GM18505 (cell line): ENCODE data around the gene MSANTD7.
A peak's percentile ranks its signal among the peaks of the same experiment; 100 is the strongest.
"Not testable (repeated sequence)": the region's sequence is repeated elsewhere in the genome, so short reads cannot be mapped to it uniquely, and the experiment has no call there.

ENCODE experiments used
- ATAC-seq: cut with Tn5 transposase; IDR thresholded peaks from one replicate; pipeline ENCODE4 v1.9.1; 2021; ENCODE audit not compliant: unreplicated experiment
- POLR2A ChIP-seq: IDR thresholded peaks from 4 replicates; pipeline ENCODE4 v1.6.1; 2011; ENCODE audit warnings: borderline replicate concordance; ENCODE audit not compliant: insufficient read depth, insufficient read length; ENCODE audit errors: extremely low read depth

The MSANTD7 gene, protein sequence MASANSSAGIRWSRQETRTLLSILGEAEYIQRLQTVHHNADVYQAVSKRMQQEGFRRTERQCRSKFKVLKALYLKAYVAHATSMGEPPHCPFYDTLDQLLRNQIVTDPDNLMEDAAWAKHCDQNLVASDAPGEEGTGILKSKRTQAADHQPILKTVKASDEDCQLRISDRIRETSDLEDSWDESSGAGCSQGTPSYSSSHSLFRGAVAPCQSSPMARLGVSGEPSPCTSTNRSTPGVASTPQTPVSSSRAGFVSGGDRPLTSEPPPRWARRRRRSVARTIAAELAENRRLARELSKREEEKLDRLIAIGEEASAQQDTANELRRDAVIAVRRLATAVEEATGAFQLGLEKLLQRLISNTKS

GRCh38 chr10:14837757-14838581 is at the start of gene MSANTD7, which contains the start of the genes CDNF and HSPA14:
TSS of gene MSANTD7 (plus strand) at chr10:14838306. CDS start at chr10:14842285, 3,979 bp downstream.
TSS of gene CDNF (minus strand) at chr10:14838037. CDS start at chr10:14837946, 91 bp downstream.
TSS of gene HSPA14 (plus strand) at chr10:14838306. CDS start at chr10:14838403, 97 bp downstream.
- peak; percentile 93 for ATAC-seq

DNA sequence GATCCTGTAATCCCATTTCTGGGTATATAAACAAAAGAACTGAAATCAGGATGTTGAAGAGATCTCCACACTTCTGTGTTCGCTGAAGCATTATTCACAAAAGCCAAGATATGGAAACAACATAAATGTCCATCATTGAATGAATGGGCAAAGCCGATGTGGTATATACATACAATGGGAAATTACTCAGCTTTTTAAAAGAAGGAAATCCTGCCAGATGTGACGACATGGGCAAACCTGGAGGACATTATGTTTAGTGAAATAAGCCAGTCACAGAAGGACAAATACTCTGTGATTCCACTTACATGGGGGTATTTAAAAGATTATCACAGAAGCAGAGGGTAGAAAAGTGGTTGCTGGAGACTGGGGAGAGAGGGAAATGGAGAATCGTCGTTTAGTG is 39.5 kb upstream of the MSANTD7 start:
- no peak for TF ChIP-seq POLR2A
- ATAC-seq = no peak

More at GRCh38 chr10:14837757-14838581, at the start of gene MSANTD7, which contains the start of the genes CDNF and HSPA14:
- TF ChIP-seq POLR2A = peak; percentile 91

DNA sequence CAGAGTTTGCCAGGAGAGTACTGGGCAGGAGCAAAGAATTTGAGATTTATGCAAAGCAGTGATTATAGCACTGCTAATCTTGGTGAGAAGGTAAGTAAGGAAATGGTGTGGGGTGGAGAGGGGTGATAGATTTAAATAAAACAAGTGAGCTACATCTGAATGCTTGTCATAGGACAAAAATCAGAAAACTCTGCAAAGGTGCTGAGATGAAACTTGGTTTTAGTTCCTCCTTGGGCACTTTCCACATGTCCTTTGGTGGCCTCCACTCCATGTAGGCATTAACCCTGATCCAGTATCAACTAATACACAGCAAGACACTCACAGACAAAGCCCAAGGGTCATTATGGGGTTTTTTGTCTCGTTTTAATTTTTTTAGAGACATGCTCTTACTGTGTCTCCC is 37.7 kb upstream of the MSANTD7 start:
- no peak for ATAC-seq
- no peak for TF ChIP-seq POLR2A

DNA sequence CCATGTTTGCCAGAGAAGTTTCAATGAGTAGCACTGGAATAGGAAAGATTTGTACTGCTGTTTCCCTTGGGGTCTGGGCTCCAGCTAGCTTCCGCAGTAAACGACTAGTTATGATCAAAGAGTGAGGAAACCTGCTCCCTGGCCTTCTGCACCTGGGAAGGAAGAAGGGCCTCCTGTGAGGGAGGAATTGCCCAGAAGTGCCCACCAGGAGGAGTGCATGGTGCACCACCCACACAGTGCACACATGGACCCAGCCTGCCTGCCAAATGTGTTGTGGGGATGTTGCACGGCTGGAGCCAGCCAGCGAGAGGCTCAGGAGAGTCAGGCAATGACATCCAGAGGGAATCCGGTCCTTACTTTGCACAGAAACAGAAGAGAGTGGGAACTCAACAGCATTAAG is 36.4 kb upstream of the MSANTD7 start:
- ATAC-seq = no peak
- TF ChIP-seq POLR2A = no peak

DNA sequence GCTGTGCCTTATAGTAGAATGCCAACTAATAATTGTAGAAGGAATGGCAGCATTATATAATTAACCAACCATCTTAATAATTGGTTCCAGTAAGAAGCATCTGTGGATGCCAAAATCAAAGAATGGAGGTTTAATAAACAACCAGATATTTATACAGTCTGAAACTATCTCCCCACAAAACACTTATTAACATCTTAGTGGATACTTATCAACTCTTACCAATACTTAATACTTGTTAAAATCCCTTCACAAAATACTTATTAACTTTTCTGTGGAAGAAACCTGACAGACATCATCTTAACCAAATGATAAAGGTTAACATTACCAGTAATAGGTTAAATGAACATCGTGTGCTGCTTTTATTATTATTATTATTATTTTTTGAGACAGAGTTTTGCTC is 34.3 kb upstream of the MSANTD7 start:
- TF ChIP-seq POLR2A = no peak
- ATAC-seq = no peak

- no peak for TF ChIP-seq POLR2A
- ATAC-seq = no peak
These were observed 31.8 kb upstream of the MSANTD7 start for GRCh38 chr10:14806318-14806717.

DNA sequence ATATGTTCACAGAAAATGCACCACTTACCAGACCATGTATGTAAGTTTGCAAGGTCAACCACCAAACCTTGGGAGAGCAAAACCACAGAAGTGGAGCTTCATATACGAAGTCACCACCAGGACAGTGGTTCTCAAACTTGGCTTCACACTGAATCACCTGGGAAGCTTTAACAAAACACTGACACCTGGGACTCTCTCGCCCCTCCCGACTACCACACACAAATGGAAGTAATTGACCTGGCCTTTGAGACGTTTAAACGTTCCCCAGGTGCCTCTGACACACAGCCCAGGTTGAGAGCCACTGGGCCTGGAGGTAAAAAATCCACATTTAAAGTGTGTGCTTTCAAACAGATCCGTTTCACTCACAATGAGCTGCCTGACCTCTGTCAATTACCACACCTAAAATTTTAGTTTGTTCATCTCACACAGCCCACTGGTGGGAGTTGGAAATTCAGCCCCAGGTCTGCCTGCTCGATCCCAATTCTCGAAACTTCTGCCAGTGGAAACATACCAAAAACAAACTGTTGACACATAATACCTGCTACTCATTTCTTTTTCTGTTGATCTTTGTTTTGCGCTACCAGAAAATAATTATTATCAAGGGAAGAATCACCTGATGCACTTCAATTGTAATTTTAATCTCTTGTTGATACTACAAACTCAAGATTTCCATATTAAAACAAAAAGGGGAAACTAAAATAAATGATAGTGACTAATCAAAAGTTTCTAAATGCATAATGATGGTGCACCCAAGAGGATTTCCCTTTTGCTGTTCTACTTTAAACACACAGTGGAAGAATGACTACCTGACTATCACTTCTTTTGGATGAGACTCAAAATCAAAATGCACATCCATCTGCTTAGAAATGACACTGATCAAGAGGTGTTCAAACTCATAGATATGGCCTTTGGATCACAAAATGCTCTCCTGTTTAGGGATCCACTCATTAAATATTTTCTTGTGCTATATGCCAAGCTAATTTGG is 26.8 kb upstream of the MSANTD7 start:
- ATAC-seq = no peak
- no peak for TF ChIP-seq POLR2A

DNA sequence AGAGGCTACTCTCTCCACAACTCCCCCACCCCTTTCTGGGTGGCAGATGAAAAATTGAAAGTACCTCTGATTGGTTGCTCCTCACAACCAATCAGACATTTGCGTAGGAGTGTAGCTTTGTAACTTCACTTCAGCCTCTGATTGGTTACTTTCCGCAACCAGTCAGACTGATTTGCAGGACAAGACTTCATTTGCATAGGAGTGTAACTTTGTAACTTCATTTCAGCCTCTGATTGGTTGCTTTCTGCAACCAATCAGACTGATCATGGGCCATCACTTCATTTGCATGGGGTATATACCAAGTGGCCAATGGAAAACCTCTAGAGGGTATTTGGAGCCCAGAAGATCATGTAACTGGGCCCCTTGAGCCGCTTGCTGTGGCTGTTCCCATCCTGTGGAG is 25.8 kb upstream of the MSANTD7 start:
- no peak for ATAC-seq
- TF ChIP-seq POLR2A = no peak

GRCh38 chr10:14815681-14816080 is 22.4 kb upstream of the MSANTD7 start:
- no peak for ATAC-seq
- no peak for TF ChIP-seq POLR2A

DNA sequence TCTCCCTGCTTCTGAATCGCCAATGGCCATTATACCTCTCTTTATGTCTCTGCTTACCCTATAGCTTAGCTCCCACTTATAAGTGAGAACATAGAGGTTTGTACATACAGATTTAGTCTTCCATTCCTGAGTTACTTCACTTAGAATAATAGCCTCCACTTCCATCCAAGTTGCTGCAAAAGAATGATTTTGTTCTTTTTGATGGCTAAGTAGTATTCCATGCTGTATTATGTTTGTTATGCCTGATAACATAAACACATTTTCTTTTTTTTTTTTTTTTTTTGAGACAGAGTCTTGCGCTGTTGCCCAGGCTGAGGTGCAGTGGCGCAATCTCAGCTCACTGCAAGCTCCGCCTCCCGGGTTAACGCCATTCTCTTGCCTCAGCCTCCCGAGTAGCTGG is 21.4 kb upstream of the MSANTD7 start:
- not testable (repeated sequence) for ATAC-seq

DNA sequence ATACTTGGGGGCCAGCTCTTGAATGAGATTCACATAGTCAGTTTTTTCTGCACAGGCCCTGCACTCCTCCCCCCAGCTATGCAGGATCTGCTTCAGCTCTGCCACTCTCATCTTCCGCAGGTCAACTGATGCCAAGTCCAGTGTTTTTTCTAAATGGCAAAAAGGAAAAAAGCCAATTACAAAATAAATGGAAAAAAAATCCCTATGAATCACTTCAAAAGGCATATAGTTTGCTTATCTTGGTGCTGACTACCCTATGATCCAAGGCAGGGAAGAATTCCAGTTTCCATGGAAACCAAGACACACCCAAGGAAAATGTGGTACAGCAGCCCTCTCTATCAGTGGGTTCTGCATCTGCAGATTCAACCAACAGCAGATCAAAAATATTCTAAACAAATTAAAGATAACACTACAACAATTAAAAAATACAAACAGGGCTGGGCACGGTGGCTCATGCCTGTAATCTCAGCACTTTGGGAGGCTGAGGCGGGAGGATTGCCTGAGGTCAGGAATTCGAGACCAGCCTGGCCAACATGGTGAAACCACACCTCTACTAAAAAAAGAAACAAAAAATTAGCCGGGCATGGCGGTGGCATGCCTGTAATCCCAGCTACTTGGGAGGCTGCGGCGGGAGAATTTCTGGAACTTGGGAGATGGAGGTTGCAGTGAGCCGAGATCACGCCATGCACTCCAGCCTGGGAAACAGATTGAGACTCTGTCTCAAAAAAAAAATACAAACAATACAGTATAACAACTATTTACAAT is 17.9 kb upstream of the MSANTD7 start:
- no peak for TF ChIP-seq POLR2A
- no peak for ATAC-seq

- no peak for ATAC-seq
- no peak for TF ChIP-seq POLR2A
These were observed 17.3 kb upstream of the MSANTD7 start for GRCh38 chr10:14820775-14821154.
